Gastroesophageal sphincter (tissue), 4 donors: ENCODE results near the gene ENOX1. TPM values are rescaled to one million over a fixed set of nuclear protein-coding genes. Genes with fewer than 3 reads are reported as not detected.

Experiments used
- ATAC-seq: fragments of 150-250 bp; one replicate; pipeline ENCODE4 v1.9.1; 2016; ENCODE audit warnings: mild to moderate bottlenecking, moderate library complexity
- H3K27ac ChIP-seq, 4 donors: fragments of 200-600 bp; sonication (generic) in 3 of 4; 1 replicate in 3 of 4; 2 replicates in 1 of 4; pipeline ENCODE4 v1.5.1; 2016 to 2019
- H3K27me3 ChIP-seq: fragments of 200-600 bp; sonication (generic); one replicate; pipeline ENCODE4 v1.5.1; 2019
- H3K36me3 ChIP-seq, 2 donors: fragments of 200-600 bp; sonication (generic); one replicate each; pipeline ENCODE4 v1.5.1; 2019; ENCODE audit warnings: control low read depth in 1 of 2
- H3K4me1 ChIP-seq, 3 donors: fragments of 200-600 bp; sonication (generic); 1 replicate in 2 of 3; 2 replicates in 1 of 3; pipeline ENCODE4 v1.5.1; 2016 to 2019; ENCODE audit warnings: control low read depth in 2 of 3
- H3K4me3 ChIP-seq, 2 donors: fragments of 200-600 bp; sonication (generic); one replicate each; pipeline ENCODE4 v1.5.1; 2019; ENCODE audit warnings: mild to moderate bottlenecking in 1 of 2, moderate library complexity in 1 of 2
- H3K9me3 ChIP-seq, 3 donors: fragments of 200-600 bp; sonication (generic); one replicate each; pipeline ENCODE4 v1.5.1; 2017 to 2019; ENCODE audit warnings: control low read depth in 2 of 3
- CTCF ChIP-seq, 4 experiments: fragments of 200-600 bp in 2 of 4; fragments of 450-650 bp in 2 of 4; sonication (generic) in 1 of 4; IDR thresholded peaks; one replicate each; pipeline ENCODE4 v1.5.1; 2017 to 2019; ENCODE audit warnings: antibody characterized with exemption in 4 of 4, mild to moderate bottlenecking in 2 of 4, moderate library complexity in 2 of 4
- EP300 ChIP-seq: sonication (generic); formaldehyde crosslinking; IDR thresholded peaks from one replicate; pipeline ENCODE4 v1.6.1; 2017; ENCODE audit warnings: antibody characterized with exemption, mild to moderate bottlenecking
- POLR2A ChIP-seq, 2 donors: fragments of 450-650 bp; IDR thresholded peaks; one replicate each; pipeline ENCODE4 v1.6.1; 2017; ENCODE audit warnings: antibody characterized with exemption in 2 of 2, mild to moderate bottlenecking in 2 of 2, moderate library complexity in 1 of 2
- POLR2AphosphoS5 ChIP-seq: sonication (generic); formaldehyde crosslinking; IDR thresholded peaks from one replicate; pipeline ENCODE4 v1.6.1; 2017; ENCODE audit warnings: antibody characterized with exemption
- WGBS, 2 donors: methylation state at CpG; one replicate each; pipeline ENCODE4 v1.1.5; 2018; ENCODE audit warnings: low coverage in 1 of 2; 5-methylcytosine and 5-hydroxymethylcytosine counted together
- total RNA-seq, 4 donors: library from RNA; depleted of rRNA; stranded (reverse); fragments of >200 nt; gene quantifications; one replicate each; pipeline ENCODE4 v1.1.0, GENCODE V29; 2016

ENOX1 gene
- total RNA-seq, 4 donors from 2014 or later = 1.8 to 11.6 (median 9.4) TPM

- TF ChIP-seq CTCF (IDR thresholded peaks at IDR 0.05) (no peak), POLR2AphosphoS5 (no peak), POLR2A (IDR thresholded peaks at IDR 0.05) (no peak), EP300 (no peak)
- no peaks in the 10 kb centered on the region for H3K4me1 ChIP-seq
- H3K9me3 ChIP-seq = no peaks in the 10 kb centered on the region
- no peak for ATAC-seq
- H3K4me3 ChIP-seq = no peak overlapping the region
- no peaks in the 10 kb centered on the region for H3K36me3 ChIP-seq
- no peak overlapping the region for H3K27ac ChIP-seq
- H3K27me3 ChIP-seq = no peaks in the 10 kb centered on the region
- WGBS, 2 donors = 86% methylated on average over 3 of the region's 3 CpGs; no CpG with 5 or more reads in 1 of the 2 donors
These were observed 155.7 kb downstream of the ENOX1 start for GRCh38 chr13:43631106-43631505.

GRCh38 chr13:43629691-43630480 is 156.9 kb downstream of the ENOX1 start:
- no peak overlapping the region for H3K4me3 ChIP-seq
- no peak for ATAC-seq

GRCh38 chr13:43626994-43627393 is 159.8 kb downstream of the ENOX1 start:
- no peaks in the 10 kb centered on the region for H3K36me3 ChIP-seq
- H3K9me3 ChIP-seq = no peaks in the 10 kb centered on the region
- no peaks in the 10 kb centered on the region for H3K27me3 ChIP-seq
- no peak overlapping the region for H3K4me3 ChIP-seq
- no peak overlapping the region for H3K27ac ChIP-seq
- ATAC-seq = no peak
- TF ChIP-seq POLR2AphosphoS5 = no peak
- TF ChIP-seq CTCF (IDR thresholded peaks at IDR 0.05) = no peak
- TF ChIP-seq POLR2A (IDR thresholded peaks at IDR 0.05) = no peak
- TF ChIP-seq EP300 = no peak
- 82 to 85% methylated on average over 2 of the region's 2 CpGs for WGBS, 2 donors
- no peaks in the 10 kb centered on the region for H3K4me1 ChIP-seq

More at GRCh38 chr13:43629691-43630480, 156.9 kb downstream of the ENOX1 start:
- no peak for TF ChIP-seq EP300
- no peak for TF ChIP-seq POLR2AphosphoS5
- TF ChIP-seq POLR2A (IDR thresholded peaks at IDR 0.05) = no peak
- TF ChIP-seq CTCF (IDR thresholded peaks at IDR 0.05) = no peak
- Histone ChIP-seq H3K9me3 (no peaks in the 10 kb centered on the region), H3K36me3 (no peaks in the 10 kb centered on the region), H3K4me1 (no peaks in the 10 kb centered on the region), H3K27me3 (no peaks in the 10 kb centered on the region), H3K27ac (no peak overlapping the region)
- WGBS, 2 donors = 89 to 94% methylated on average over 3 of the region's 3 CpGs

GRCh38 chr13:43614063-43614462 is 172.7 kb downstream of the ENOX1 start:
- ATAC-seq = no peak
- no peaks in the 10 kb centered on the region for H3K36me3 ChIP-seq

More at GRCh38 chr13:43614063-43614462, 172.7 kb downstream of the ENOX1 start:
- Histone ChIP-seq H3K4me1 (peaks cover 0 to 21% (median 2%) of the 10 kb centered on the region in 3 donors), H3K9me3 (no peaks in the 10 kb centered on the region), H3K4me3 (no peak overlapping the region), H3K27ac (no peak overlapping the region), H3K27me3 (no peaks in the 10 kb centered on the region)
- no peak for TF ChIP-seq POLR2A (IDR thresholded peaks at IDR 0.05)
- no peak for TF ChIP-seq POLR2AphosphoS5
- no peak for TF ChIP-seq CTCF (IDR thresholded peaks at IDR 0.05)
- no peak for TF ChIP-seq EP300
